ENCODE data around the gene CORO2B.

CORO2B gene

DNA sequence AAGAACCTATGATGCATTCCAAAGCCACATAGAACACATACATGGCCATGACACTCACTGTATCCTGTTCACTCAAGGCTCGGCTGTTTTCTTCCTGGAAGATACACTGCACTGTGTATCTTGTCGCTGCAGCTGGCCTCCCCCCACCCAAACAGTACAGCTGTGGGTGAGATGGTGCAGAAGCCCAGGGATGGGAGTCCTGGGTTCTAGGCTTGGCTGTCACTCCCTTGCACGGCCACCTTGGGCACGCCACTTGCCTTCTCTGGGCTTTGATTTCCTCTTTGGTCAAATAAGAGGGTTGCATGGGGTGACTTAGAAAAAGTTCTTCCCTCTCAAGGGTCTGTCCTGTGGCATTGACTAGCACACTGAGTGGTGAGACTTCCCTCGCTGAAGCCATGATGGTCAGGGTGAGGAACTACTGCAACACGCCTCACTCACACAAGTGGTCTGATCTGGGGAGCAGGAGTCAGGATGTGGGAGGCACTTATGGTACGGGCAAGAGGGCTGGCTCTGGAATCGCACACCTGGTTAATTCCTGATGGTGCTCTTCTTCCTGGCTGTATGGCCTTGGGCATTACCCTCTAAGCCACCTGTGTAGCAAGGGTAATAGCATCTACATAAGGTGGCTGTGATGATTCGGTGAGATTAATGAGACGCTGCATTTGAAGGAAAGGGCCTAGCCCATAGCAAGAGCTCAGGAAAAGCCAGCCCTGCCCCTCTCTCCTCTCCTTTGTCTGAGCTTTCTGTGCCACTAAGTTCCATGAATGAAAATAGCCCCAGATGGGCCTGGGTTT lies 197.9 kb downstream of the CORO2B start:
- Histone ChIP-seq H3K27me3 (no peaks in the 10 kb centered on the region), H3K27ac (peak overlapping the region; percentile 98), H3K4me3 (ENCODE audit: low read depth in 1 of 2, low read length in 1 of 2) (no peak overlapping the region), H3K36me3 (peaks cover 32% of the 10 kb centered on the region), H3K4me1 (ENCODE audit: control insufficient read depth in 1 of 2, insufficient read depth in 1 of 2, low read depth in 1 of 2, low read length in 1 of 2) (peaks cover 50% of the 10 kb centered on the region in 2 experiments), H3K9me3 (no peaks in the 10 kb centered on the region)
- TF ChIP-seq, protein P1, sequence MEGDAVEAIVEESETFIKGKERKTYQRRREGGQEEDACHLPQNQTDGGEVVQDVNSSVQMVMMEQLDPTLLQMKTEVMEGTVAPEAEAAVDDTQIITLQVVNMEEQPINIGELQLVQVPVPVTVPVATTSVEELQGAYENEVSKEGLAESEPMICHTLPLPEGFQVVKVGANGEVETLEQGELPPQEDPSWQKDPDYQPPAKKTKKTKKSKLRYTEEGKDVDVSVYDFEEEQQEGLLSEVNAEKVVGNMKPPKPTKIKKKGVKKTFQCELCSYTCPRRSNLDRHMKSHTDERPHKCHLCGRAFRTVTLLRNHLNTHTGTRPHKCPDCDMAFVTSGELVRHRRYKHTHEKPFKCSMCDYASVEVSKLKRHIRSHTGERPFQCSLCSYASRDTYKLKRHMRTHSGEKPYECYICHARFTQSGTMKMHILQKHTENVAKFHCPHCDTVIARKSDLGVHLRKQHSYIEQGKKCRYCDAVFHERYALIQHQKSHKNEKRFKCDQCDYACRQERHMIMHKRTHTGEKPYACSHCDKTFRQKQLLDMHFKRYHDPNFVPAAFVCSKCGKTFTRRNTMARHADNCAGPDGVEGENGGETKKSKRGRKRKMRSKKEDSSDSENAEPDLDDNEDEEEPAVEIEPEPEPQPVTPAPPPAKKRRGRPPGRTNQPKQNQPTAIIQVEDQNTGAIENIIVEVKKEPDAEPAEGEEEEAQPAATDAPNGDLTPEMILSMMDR (IDR thresholded peaks at IDR 0.05): no peak
